Fibroblast of skin of abdomen (primary cell): ENCODE data around the gene SOAT2. TPM values are rescaled to one million over a fixed set of nuclear protein-coding genes. Genes with fewer than 3 reads are reported as not detected.

Experiments used
- DNase-seq: peaks from one replicate; pipeline ENCODE4 v3.0.0-alpha.2; 2013
- polyA plus RNA-seq, 2 experiments: library from polyadenylated mRNA; unstranded; fragments of 120-200 nt; gene quantifications; one replicate each; pipeline ENCODE4 v1.2.1, GENCODE V29; 2013; ENCODE audit not compliant: insufficient read length in 2 of 2

SOAT2 gene
- 0.08 TPM for polyA plus RNA-seq (2013, experiment 1 of 2; ENCODE audit: insufficient read length)
- polyA plus RNA-seq (2013, experiment 2 of 2; ENCODE audit: insufficient read length) = 0.05 TPM

- no peak for DNase-seq
These were observed at the start of gene SOAT2 for GRCh38 chr12:53102883-53103807. Gene SOAT2, plus strand, starts transcription at chr12:53103486. Its CDS starts 92 bp downstream, at chr12:53103578.

- DNase-seq = peak; percentile 87
These were observed 49.0 kb upstream of the SOAT2 start for GRCh38 chr12:53054112-53054878.

- DNase-seq = no peak
These were observed 47.6 kb upstream of the SOAT2 start for GRCh38 chr12:53055471-53056266.

GRCh38 chr12:53056296-53056695 is 47.0 kb upstream of the SOAT2 start:
- DNase-seq = no peak

- no peak for DNase-seq
These were observed 46.4 kb upstream of the SOAT2 start for GRCh38 chr12:53056901-53057300.

GRCh38 chr12:53057816-53058500 is 45.3 kb upstream of the SOAT2 start:
- no peak for DNase-seq

- DNase-seq = no peak
These were observed 44.4 kb upstream of the SOAT2 start for GRCh38 chr12:53058674-53059433.

- no peak for DNase-seq
These were observed 43.7 kb upstream of the SOAT2 start for GRCh38 chr12:53059434-53060063.

- DNase-seq = no peak
These were observed 43.1 kb upstream of the SOAT2 start for GRCh38 chr12:53060064-53060720.

- DNase-seq = no peak
These were observed 42.5 kb upstream of the SOAT2 start for GRCh38 chr12:53060721-53061276.

- no peak for DNase-seq
These were observed 41.8 kb upstream of the SOAT2 start for GRCh38 chr12:53061404-53062010.

- no peak for DNase-seq
These were observed 41.0 kb upstream of the SOAT2 start for GRCh38 chr12:53062011-53062961.

GRCh38 chr12:53062977-53063707 is 40.1 kb upstream of the SOAT2 start:
- no peak for DNase-seq

GRCh38 chr12:53063708-53064612 is 39.3 kb upstream of the SOAT2 start:
- no peak for DNase-seq

- no peak for DNase-seq
These were observed 38.5 kb upstream of the SOAT2 start for GRCh38 chr12:53064613-53065436.
